Ascending aorta (tissue), 2 donors: ENCODE measurements around the gene ABAT. TPM values are rescaled to one million over a fixed set of nuclear protein-coding genes. Genes with fewer than 3 reads are reported as not detected.

ENCODE experiments used
- DNase-seq, 2 donors: peaks; one replicate each; pipeline ENCODE4 v3.0.0-alpha.2; 2019; ENCODE audit warnings: low spot score in 2 of 2
- H3K27ac ChIP-seq, 2 donors: fragments of 200-600 bp; sonication (generic); one replicate each; pipeline ENCODE4 v1.5.1; 2016 to 2017; ENCODE audit warnings: mild to moderate bottlenecking in 1 of 2
- H3K27me3 ChIP-seq: fragments of 200-600 bp; sonication (generic); one replicate; pipeline ENCODE4 v1.5.1; 2017
- H3K36me3 ChIP-seq, 2 donors: fragments of 200-600 bp; sonication (generic); one replicate each; pipeline ENCODE4 v1.5.1; 2016
- H3K4me1 ChIP-seq, 2 donors: fragments of 200-600 bp; sonication (generic); one replicate each; pipeline ENCODE4 v1.5.1; 2016 to 2017; ENCODE audit warnings: mild to moderate bottlenecking in 1 of 2
- H3K4me3 ChIP-seq, 2 donors: fragments of 200-600 bp; sonication (generic); one replicate each; pipeline ENCODE4 v1.5.1; 2016 to 2017; ENCODE audit warnings: mild to moderate bottlenecking in 1 of 2
- H3K9me3 ChIP-seq, 2 donors: fragments of 200-600 bp; sonication (generic); one replicate each; pipeline ENCODE4 v1.5.1; 2016
- intact Hi-C: fragments of 100-400 bp; cut with DNase I; formaldehyde crosslinking; loops from one replicate; pipeline ENCODE4 v1.15.1; 2023
- total RNA-seq: library from RNA; depleted of rRNA; stranded (reverse); fragments of >200 nt; gene quantifications from one replicate; pipeline ENCODE4 v1.1.0, GENCODE V29; 2016
- TF ChIP-seq, protein P1 (sequence below), 3 experiments: fragments of 200-600 bp in 2 of 3; fragments of 450-650 bp in 1 of 3; sonication (generic) in 2 of 3; IDR thresholded peaks; one replicate each; pipeline ENCODE4 v1.5.1; 2016 to 2019; ENCODE audit warnings: antibody characterized with exemption in 3 of 3, mild to moderate bottlenecking in 1 of 3, moderate library complexity in 1 of 3

ABAT gene
- total RNA-seq, 1 donor from 2014 or later = 1.8 TPM

DNA sequence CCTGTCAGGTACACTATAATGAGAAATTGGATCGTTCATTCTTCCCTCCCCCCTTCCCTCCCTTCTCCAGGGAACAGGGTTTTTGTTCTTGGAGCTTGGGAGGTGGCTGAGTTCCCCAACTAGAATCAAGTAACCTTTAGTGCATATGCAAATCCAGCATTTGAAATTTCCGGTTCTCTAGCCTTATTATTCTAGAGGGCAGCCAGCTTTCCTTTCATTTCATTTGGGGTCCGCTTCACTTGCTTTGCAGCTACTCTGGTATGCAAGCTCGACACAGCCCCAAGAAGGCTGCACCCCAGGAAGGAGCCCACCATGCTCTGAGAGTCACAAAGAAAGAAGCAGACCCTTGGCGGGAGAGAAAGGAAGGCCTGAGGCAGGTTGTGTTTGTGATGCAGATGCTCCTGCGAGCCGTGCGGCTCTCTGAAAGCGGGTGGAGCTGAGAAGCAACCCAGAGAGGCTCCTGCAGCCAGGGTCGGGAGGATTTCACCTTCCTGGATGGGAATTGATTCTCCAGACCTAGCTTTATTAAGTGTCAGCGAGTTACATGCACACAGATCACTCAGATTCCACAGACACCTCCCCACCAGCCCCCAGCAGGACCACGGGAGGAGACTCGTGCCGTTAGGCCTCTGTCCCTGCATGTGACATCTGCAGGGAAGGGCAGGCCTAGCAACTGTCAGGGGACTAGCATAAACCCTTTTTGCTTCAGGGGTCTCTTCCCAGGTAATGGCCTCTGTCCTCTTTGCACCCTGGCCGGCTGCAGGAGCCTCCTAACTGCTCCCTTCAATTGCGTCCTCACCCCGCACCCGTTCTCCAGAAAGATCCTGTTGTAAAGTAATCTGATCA lies 157.7 kb downstream of the ABAT start:
- Histone ChIP-seq H3K4me1 (no peaks in the 10 kb centered on the region), H3K9me3 (no peaks in the 10 kb centered on the region), H3K27ac (no peak overlapping the region), H3K4me3 (no peak overlapping the region), H3K36me3 (peaks cover 22 to 33% of the 10 kb centered on the region in 2 donors), H3K27me3 (no peaks in the 10 kb centered on the region)
- TF ChIP-seq, protein P1, sequence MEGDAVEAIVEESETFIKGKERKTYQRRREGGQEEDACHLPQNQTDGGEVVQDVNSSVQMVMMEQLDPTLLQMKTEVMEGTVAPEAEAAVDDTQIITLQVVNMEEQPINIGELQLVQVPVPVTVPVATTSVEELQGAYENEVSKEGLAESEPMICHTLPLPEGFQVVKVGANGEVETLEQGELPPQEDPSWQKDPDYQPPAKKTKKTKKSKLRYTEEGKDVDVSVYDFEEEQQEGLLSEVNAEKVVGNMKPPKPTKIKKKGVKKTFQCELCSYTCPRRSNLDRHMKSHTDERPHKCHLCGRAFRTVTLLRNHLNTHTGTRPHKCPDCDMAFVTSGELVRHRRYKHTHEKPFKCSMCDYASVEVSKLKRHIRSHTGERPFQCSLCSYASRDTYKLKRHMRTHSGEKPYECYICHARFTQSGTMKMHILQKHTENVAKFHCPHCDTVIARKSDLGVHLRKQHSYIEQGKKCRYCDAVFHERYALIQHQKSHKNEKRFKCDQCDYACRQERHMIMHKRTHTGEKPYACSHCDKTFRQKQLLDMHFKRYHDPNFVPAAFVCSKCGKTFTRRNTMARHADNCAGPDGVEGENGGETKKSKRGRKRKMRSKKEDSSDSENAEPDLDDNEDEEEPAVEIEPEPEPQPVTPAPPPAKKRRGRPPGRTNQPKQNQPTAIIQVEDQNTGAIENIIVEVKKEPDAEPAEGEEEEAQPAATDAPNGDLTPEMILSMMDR (IDR thresholded peaks at IDR 0.05) = no peak
- intact Hi-C loops = no loop called here
- DNase-seq = no peak

DNA sequence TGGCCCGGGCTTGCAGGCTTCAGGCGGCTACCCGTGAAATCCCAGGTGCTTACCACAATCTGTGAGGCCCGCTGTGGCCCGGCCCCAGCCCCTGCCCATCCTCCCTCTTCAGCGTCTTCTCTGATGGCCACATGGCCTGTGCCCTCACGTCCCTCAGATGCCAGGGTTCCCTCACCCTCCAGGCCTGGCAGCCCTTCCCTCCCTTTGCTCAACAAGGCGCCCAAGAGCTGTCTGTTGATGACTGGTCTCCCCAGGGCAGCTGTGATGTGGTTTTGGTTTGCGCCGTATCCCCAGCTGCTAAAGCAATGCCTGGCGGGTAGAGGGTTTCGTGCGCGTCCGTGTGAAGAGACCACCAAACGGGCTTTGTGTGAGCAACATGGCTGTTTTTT lies 158.3 kb downstream of the ABAT start:
- Histone ChIP-seq H3K27me3 (no peaks in the 10 kb centered on the region), H3K9me3 (no peaks in the 10 kb centered on the region), H3K4me1 (no peaks in the 10 kb centered on the region), H3K27ac (no peak overlapping the region), H3K36me3 (peaks cover 22 to 33% of the 10 kb centered on the region in 2 donors), H3K4me3 (no peak overlapping the region)
- TF ChIP-seq, protein P1 (IDR thresholded peaks at IDR 0.05) = no peak
- no peak for DNase-seq
- intact Hi-C loops = no loop called here

Other genes starting within 250 kb of the ABAT start
- gene TMEM114, start 84.1 kb upstream of the ABAT start, total RNA-seq = not detected
- 31.7 TPM for gene METTL22, start 52.9 kb upstream of the ABAT start, total RNA-seq
- gene TMEM186, start 123.0 kb downstream of the ABAT start, total RNA-seq = 1.5 TPM
- 17.9 TPM for gene PMM2, start 123.2 kb downstream of the ABAT start, total RNA-seq
- 151 TPM for gene CARHSP1, start 194.4 kb downstream of the ABAT start, total RNA-seq
- not detected for gene LITAFD, start 207.7 kb downstream of the ABAT start, total RNA-seq